ENCODE data around the gene SPHKAP.
"Not testable (repeated sequence)": the region's sequence is repeated elsewhere in the genome, so short reads cannot be mapped to it uniquely, and the experiment has no call there.

Gene SPHKAP, protein sequence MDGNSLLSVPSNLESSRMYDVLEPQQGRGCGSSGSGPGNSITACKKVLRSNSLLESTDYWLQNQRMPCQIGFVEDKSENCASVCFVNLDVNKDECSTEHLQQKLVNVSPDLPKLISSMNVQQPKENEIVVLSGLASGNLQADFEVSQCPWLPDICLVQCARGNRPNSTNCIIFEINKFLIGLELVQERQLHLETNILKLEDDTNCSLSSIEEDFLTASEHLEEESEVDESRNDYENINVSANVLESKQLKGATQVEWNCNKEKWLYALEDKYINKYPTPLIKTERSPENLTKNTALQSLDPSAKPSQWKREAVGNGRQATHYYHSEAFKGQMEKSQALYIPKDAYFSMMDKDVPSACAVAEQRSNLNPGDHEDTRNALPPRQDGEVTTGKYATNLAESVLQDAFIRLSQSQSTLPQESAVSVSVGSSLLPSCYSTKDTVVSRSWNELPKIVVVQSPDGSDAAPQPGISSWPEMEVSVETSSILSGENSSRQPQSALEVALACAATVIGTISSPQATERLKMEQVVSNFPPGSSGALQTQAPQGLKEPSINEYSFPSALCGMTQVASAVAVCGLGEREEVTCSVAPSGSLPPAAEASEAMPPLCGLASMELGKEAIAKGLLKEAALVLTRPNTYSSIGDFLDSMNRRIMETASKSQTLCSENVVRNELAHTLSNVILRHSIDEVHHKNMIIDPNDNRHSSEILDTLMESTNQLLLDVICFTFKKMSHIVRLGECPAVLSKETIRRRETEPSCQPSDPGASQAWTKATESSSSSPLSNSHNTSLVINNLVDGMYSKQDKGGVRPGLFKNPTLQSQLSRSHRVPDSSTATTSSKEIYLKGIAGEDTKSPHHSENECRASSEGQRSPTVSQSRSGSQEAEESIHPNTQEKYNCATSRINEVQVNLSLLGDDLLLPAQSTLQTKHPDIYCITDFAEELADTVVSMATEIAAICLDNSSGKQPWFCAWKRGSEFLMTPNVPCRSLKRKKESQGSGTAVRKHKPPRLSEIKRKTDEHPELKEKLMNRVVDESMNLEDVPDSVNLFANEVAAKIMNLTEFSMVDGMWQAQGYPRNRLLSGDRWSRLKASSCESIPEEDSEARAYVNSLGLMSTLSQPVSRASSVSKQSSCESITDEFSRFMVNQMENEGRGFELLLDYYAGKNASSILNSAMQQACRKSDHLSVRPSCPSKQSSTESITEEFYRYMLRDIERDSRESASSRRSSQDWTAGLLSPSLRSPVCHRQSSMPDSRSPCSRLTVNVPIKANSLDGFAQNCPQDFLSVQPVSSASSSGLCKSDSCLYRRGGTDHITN (N-terminal part only)

DNA sequence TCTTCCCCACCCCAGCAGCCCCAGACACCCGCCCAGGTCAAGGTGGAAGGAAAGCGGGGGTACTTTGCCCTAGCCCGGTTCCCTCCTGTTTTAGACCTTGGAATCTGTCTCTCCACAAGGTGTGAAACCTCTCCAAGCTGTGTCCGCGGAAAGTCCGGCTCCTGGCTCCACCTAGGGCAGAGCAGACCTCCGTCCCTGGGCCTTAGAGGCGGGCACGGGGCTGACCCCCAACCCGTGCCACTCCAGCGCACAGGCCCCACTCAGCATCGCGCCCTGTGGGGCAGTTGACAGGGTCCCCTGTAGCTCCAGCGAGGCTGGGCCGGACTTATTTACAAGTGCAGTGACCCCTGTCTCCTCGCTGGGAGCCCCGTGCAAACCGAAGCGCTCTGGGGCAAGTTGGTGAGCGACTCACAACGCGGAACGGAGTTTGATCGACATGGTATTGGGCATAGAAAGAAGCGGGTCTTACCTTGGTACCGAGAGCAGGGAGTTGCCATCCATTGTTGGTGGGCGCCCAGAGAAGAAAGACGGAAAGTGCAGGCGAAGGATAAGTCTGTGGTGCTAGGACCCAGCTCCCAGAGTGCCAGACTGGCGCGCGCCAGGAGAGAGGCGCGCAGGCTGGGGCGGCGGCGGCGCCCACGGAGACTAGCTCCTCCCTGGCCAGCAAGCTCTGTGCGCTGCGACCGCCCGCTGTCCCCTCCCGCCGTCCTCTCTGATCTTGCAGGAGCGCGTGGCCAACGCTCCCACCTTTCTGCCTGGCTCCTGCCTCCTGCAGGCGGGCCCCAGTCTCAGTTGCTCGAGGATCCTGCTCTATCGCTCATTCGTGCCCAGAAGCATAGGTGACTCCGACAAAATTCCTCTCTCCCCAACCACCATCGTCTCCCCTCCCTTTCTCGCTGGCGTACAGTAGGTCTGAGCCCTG is at the start of gene SPHKAP:
Gene SPHKAP, minus strand, starts transcription at position 590 of the 922 bp plus-strand sequence. Its CDS starts 89 bp downstream, at position 501.
- peak; percentile 47 for DNase-seq (ENCODE audit: low read depth, low spot score)

DNA sequence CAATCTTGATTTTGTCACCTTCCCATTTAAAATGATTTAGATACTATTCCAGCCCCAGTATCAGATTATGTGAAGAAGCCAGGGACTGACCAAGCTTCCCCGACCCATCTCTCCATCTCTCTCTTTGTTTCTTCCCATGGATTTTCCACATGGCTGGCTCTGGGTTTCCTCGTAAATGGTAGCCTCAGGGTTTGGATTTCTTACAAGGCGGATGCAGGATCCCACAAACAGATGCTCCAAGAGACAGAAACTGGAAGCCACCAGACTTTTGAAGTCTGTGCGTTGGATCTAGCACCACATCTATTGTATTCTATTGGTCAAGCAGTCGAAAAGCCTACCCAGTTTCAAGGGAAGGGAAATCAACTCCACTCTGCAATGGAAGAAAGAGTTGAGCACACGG is 46.0 kb upstream of the SPHKAP start:
- DNase-seq (ENCODE audit: low read depth, low spot score), result no peak

DNA sequence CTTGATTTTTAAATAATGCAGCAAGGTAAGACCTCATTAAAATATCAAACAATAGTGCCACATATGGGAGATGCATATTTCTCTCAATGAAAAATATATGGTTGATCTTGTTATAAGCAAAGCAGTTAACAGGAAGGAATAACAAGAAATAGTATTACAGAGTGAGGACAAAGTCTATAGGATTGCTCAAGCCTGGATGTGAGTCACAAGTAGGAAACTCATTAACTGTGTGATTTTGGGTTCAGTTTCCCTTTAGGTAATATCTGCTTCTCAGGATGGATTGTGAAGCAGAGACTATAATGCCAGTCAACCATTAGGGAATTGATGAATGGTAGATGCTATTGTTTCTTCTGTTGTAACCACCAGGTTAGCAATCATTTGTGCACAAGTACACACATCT is 42.9 kb upstream of the SPHKAP start:
- no peak for DNase-seq (ENCODE audit: low read depth, low spot score)

DNA sequence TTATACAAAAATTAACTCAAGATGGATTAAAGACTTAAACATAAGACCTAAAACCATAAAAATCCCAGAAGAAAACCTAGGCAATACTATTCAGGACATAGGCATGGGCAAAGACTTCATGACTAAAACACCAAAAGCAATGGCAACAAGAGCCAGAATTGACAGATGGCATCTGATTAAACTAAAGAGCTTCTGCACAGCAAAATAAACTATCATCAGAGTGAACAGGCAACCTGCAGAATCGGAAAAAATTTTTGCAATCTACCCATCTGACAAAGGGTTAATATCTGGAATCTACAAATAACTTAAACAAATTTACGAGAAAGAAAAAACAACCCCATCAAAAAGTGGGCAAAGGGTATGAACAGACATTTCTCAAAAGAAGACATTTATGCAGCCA is 37.1 kb upstream of the SPHKAP start:
- not testable (repeated sequence) for DNase-seq (ENCODE audit: low read depth, low spot score)

DNA sequence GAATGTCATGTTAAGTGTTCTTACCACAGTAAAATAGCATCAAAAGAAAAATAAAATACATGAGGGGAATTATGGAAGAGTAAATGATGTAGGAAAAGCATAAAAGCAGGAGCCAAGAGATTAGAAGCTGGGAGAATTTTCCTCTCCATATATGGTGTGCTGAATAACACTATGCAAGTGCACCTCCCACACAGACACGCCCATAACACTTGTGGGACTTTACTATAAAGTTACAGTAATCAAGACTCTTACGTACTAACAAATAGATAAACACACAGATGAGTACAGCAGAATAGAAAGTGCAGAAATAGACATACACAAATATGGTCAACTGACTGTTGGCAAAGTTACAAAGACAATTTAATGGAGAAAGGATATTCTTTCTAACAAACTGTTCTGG is 16.0 kb upstream of the SPHKAP start:
- DNase-seq (ENCODE audit: low read depth, low spot score), result no peak

DNA sequence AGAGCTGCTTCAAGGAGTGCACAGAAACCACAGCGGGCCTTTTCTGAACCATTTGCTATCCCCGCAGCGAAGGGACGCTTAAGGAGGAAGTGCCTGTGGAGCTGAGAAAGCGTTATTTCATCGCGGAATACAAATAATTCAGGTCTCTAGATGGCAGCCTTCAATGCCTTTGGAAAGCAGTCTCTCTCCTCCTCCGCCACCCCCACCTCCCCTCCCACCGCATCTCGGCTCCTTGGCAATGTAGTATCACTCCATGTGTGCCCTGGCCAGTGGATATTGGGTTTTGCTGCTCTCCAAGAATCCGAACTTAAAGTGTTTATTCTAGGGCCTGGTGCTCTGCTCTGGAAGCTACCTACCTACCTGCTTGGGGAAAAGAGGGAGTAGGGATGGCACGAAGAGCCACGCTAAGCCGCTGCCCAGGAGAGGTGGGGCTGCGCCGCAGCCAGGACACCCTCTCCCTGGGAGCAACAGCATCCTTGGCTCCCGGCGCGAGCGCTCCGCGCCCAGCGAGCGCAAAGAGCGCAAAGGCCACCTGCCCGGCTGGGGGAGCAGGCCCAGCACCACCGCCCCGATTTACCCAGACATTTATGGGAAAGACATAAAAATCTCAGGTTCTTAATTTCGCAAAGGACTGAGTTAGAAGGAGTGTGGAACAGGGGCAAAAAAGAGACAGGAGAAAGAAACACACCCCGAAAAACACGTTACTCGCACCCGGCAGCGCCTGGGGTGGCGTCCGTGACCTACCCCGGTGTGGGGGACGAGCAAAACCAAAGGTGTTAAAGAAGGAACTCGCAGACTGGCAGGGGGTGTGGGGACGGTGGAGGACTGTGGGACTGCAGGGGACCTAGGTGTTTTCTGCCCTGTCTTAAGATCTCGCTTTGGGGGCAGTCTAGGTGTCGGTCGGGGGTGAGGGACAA is 1.0 kb downstream of the SPHKAP start:
- peak; percentile 24 for DNase-seq (ENCODE audit: low read depth, low spot score)

DNA sequence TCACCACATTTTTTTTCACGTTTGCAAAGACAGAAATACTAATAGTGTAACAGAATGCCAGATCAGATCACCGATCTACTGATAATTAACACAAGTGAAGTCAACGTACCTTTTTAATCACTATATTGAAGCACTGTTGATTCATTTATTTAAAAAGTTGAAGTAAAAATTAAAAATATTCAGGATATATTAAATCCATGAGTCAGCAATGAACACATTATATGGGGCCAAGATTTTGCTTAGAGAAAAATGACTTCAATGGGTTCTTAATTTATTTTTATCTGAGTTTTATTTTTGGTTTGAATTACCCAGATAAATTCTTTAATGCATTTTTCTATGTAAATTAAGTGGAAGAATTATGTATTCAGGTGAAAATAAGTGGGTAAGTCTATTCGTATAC is 14.2 kb downstream of the SPHKAP start:
- DNase-seq (ENCODE audit: low read depth, low spot score), result no peak

DNA sequence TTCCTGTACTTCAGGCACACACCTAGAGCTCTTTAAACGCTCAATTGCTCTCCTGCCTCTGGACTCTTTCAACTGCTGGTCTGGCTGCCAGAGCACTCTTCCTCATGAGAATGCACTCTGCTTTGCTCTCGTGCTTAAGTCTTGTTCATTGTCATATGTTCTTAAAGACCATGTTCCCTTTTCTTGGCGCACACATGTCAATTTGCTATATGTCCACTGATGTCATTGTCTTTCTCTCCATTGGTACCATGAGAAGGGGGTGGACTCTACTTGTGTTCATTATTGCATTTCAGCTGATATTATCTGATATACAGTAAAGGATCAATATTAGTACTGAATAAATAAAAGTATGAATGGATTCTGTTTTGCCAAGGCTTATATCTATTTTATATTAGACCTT is 16.8 kb downstream of the SPHKAP start:
- DNase-seq (ENCODE audit: low read depth, low spot score), result no peak

DNA sequence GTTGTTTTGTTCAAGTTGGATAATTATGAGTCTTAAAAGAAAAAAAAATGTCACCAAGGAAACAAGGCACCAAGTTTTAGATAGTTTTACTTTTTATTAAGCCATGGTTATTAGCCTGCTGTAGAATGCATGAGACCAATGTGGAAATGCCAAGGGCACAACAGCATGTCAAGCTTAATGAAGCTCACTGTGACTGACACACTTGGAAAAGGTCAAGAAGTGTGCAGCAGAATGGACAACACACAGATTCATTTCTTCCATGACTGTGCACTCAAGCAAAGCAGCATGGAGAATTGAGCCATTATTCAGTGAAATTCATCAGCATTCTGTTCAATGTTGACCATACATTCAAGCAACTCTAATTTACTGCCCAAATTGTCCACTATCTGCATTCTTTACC is 23.6 kb downstream of the SPHKAP start:
- DNase-seq (ENCODE audit: low read depth, low spot score), result no peak

DNA sequence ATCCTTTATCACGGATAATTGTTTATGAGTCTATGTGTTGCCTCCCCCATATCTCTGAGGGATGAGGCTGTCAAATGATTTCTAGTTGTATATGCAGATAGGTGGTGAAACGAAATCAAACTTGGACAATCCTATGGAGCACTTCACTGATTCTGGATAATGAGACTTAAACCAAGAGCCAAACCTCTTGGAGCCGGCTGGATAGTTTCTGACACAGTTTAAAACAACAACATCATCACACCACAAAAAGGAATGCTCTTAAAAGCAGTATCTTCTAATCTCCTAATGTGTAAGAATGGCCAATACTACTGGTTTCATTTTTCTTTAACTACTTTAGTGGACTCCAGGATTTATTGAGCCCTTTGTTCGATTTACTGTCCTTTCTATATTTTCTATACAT is 36.5 kb downstream of the SPHKAP start:
- no peak for DNase-seq (ENCODE audit: low read depth, low spot score)

DNA sequence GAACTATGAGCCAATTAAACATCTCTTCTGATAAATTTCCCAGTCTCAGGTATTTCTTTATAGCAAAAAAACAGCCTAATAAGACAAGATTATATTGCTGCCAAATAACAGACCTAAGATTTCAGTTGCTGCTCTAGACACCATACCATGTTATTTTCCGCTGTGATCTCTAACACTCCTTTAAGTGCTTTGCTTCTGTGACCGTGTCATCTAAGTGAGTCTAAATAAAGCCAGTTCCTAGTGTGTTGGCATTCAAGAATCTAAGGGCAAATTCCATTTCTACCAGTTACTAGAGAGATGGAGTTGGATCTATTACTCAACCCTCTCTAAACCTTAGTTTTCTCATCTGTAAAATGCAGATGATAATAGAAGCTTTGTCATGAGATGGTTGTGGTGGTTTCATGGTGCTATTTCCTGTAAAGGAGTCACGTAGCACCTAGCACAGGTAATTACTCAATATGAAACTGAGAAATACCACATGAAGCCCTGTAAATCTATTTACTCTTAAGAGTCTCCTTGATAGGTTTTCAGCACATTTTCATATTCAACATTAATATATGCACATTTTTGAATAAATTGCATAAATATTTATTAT is 40.5 kb downstream of the SPHKAP start:
- no peak for DNase-seq (ENCODE audit: low read depth, low spot score)

DNA sequence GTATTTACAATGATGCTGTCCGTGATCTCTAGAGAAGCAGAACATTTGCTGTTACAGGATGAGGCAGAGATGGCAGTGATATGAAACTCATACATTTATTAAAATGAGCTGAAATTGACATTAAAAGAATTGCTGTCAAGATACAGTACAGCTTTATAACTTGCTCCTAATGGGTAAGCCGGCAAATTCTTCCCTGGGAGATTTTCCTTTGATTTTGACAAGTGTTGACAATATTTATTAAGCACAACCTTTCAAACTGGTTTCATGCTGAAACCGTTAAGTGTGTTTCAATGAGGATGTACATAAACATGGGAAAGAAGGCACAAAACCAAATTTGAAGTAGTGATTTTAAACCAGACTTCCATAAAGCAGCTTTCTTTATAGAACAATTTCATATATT is 45.5 kb downstream of the SPHKAP start:
- no peak for DNase-seq (ENCODE audit: low read depth, low spot score)

DNA sequence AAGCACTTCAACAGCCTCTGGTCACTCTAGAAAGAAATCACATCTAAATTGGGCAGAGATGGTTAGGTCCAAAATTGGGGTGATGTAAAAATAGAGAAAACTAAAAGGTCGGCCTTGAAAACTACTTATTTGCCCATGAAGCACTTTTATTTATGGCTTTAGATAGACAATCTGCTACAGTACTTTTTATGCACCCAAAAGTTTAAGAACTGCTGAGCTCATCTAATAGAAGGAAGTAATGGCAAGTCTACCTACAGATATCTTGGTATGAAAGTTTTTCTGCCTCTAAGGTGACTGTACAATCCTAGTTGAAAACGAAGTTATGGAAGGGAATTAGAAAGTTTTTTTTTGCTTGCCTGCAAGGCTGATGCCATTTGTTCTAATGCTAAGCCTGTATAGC is 46.2 kb downstream of the SPHKAP start:
- no peak for DNase-seq (ENCODE audit: low read depth, low spot score)

DNA sequence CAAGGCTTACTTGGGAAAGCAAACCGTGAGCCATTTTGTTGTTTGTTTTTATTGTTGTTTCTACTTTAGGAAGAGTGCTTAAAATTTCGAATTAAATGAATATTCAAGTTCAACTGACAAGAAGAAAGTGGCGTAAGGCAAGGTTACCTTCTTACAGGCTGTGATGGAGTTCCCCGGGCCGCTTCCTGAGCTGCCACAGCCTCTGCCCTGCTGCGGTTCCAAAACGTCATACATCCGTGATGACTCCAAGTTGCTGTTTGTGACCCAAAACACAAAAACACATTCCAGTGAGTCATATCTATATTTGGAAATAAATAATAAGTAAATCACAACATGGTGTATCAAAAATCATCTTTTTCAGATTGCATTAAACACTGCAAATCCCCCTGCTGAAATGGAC is 49.7 kb downstream of the SPHKAP start:
- DNase-seq (ENCODE audit: low read depth, low spot score), result no peak

DNA sequence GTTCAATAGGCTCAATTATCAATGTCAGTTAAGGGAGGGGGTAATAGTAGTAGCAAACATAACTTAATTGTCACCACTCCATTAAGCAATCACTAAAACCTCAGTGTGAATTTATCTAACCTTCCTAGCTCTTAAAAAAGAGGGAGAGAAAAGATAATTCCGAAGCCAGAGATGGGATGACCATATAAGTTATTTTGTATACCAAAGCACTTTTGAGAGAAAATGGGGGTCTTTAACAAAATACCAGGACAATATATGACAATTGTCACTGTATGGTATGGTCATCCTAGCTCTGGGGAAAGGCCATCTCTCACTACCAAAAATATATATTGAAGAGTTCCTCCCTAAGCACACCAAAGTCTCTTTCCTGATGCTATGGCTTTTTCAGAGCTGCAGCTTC is 55.1 kb downstream of the SPHKAP start:
- no peak for DNase-seq (ENCODE audit: low read depth, low spot score)

DNA sequence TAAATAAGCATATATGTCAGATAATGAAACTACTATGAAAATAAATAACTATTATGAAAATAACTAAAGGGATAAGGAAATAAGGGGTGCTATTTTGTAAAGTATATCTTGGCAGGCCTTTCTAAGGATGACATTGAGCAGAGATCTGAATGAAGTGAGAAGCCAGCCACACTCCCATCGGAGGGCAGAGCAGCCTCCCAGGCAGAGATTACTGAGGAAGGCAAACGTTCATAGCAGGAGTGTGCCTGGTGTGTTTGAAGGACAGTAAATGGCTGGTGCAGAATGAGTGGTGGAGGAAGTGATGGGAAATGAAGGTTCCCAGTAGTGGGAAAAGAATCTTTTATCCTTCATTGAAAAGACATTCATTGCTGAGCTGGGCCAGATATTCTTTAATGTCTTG is 62.5 kb downstream of the SPHKAP start:
- DNase-seq (ENCODE audit: low read depth, low spot score), result no peak

DNA sequence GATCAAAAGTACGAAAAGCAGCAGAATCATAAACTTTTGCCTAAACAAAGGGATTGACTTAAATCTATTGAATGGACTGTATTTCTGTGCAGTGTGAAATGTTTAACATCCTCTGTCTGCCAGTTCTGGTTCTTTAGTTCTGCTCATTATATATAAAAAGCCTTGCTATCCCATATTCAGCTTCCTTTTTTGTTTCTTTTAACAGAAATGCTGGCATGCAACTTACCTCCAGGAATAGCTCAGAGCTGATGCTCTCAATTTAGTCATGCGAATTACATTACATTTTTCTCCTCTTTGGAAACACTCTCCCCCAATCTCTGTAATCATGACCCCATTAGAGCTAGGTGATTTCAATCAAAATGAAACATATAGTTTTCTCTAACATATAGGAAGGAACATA is 73.6 kb downstream of the SPHKAP start:
- DNase-seq (ENCODE audit: low read depth, low spot score), result no peak

DNA sequence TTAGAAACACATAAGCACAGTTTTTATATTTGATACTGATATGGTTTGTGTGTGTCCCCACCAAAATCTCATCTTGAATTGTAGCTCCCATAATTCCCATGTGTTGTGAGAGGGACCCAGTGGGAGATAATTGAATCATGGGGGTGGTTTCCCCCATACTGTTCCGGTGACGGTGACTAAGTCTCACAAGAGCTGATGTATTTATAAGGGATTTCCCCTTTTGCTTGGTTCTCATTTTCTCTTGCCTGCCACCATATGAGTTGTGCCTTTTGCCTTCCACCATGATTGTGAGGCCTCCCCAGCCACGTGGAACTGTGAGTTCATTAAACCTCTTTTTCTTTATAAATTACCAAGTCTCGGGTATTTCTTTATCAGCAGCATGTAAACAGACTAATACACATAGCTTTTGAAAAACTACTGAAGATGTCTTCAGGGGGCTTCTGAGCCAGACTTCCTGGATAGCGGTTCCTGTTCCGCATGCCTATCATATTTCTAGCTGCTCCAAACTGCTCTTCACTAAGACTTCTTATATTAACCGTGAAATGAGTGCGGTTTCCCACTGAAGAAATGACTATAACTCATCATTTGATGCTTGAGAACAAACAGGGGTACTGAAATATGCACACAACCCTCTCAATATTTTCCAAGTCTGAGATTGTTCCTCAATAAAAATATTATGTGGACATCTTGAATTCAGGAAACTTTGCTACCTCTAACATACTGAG is 75.8 kb downstream of the SPHKAP start:
- DNase-seq (ENCODE audit: low read depth, low spot score), result no peak

DNA sequence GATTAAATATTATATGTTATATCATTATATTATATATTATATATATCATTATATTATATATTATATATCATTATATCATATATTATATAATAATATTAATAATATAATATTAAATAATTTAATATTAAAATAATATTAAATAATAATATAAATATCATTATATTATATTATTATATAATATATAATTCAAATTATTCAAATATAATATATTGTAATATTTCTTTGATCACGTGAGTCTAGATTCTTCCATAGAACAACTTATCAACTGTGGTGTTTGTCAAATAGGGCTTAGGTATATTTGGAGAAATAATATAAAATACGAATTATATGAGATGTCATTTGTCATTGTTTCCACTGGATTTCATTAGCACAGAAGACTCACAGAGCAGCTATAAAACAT is 77.3 kb downstream of the SPHKAP start:
- DNase-seq (ENCODE audit: low read depth, low spot score), result no peak

All from ELF-1 (cell line).